ENCODE data around the gene SLC25A26. TPM values are rescaled to one million over a fixed set of nuclear protein-coding genes. Genes with fewer than 3 reads are reported as not detected.
A peak's percentile ranks its signal among the peaks of the same experiment; 100 is the strongest.

Gene SLC25A26
- total and polyA plus RNA-seq, 2 of the 13 experiments (the other 11 are each of a cell fraction or from before 2014, with no cell fraction given), result 23.1 to 32.7 TPM

GRCh38 chr3:66220602-66221377 lies at the start of gene SLC25A26 (continued):
- TF ChIP-seq RBM39 (IDR thresholded peaks at IDR 0.05; ENCODE audit: low read depth, low read length, poor library complexity, severe bottlenecking), result peak; percentile 63
- peak; percentile 85 for TF ChIP-seq POLR2AphosphoS5 (IDR thresholded peaks at IDR 0.05; ENCODE audit: low read depth, low read length)
- peak; percentile 32; the same call in 1 of the 2 replicates for TF ChIP-seq ZNF83 (CRISPR knock-in tag; IDR thresholded peaks at IDR 0.05; ENCODE audit: borderline replicate concordance)
- TF ChIP-seq RFX1 (IDR thresholded peaks at IDR 0.05), result no peak
- TF ChIP-seq FOXP1 (IDR thresholded peaks at IDR 0.05), result no peak; the same call in 1 of the 2 replicates
- TF ChIP-seq FOXP1 (CRISPR knock-in tag; IDR thresholded peaks at IDR 0.05), result 0 out of 2 replicates have a peak, but pooled peaks have one; percentile 51
- peak; percentile 86 for TF ChIP-seq ZNF574 (CRISPR knock-in tag; IDR thresholded peaks at IDR 0.05)
- TF ChIP-seq ELF4 (CRISPR knock-in tag; IDR thresholded peaks at IDR 0.05; ENCODE audit: borderline replicate concordance), result peak; percentile 89
- no peak for TF ChIP-seq ZNF564 (CRISPR knock-in tag; IDR thresholded peaks at IDR 0.05)
- peak; percentile 80; the same call in 1 of the 2 replicates for TF ChIP-seq ZNF451 (CRISPR knock-in tag; IDR thresholded peaks at IDR 0.05)
- no peak for TF ChIP-seq TIGD3 (CRISPR knock-in tag; IDR thresholded peaks at IDR 0.05; ENCODE audit: borderline replicate concordance)
- no peak for TF ChIP-seq PRMT3 (CRISPR knock-in tag; IDR thresholded peaks at IDR 0.05; ENCODE audit: borderline replicate concordance, low read depth)
- no peak for TF ChIP-seq ZMAT5 (CRISPR knock-in tag; IDR thresholded peaks at IDR 0.05; ENCODE audit: borderline replicate concordance, low read depth)
- peak; percentile 53; the same call in 1 of the 2 replicates for TF ChIP-seq ZBTB20 (CRISPR knock-in tag; IDR thresholded peaks at IDR 0.05; ENCODE audit: borderline replicate concordance, low read depth)
- no peak for TF ChIP-seq ARID2 (CRISPR knock-in tag; IDR thresholded peaks at IDR 0.05; ENCODE audit: borderline replicate concordance)
- TF ChIP-seq ZSCAN22 (CRISPR knock-in tag; IDR thresholded peaks at IDR 0.05), result no peak
- TF ChIP-seq ZNF749 (CRISPR knock-in tag; IDR thresholded peaks at IDR 0.05; ENCODE audit: borderline replicate concordance), result no peak
- TF ChIP-seq PLRG1 (conservative IDR thresholded peaks at IDR 0.05), result no peak
- TF ChIP-seq MAZ (IDR thresholded peaks at IDR 0.05; ENCODE audit: borderline replicate concordance, low read depth, low read length), result no peak; the same call in 1 of the 2 replicates
- TF ChIP-seq MAZ (CRISPR knock-in tag; IDR thresholded peaks at IDR 0.05; ENCODE audit: low read depth), result peak; percentile 67
- TF ChIP-seq ATF4 (CRISPR knock-in tag; IDR thresholded peaks at IDR 0.05), result peak in 1 of 2 experiments; percentile 66; a peak in 2 of 4 replicates
- TF ChIP-seq ZNF350 (CRISPR knock-in tag; IDR thresholded peaks at IDR 0.05; ENCODE audit: borderline replicate concordance, low read depth), result peak; percentile 91
- TF ChIP-seq MTF2 (CRISPR knock-in tag; IDR thresholded peaks at IDR 0.05; ENCODE audit: borderline replicate concordance), result no peak
- TF ChIP-seq HOXA9 (CRISPR knock-in tag; IDR thresholded peaks at IDR 0.05; ENCODE audit: borderline replicate concordance), result no peak
